A549 (cell line): ENCODE measurements around the gene PPIF. TPM values are rescaled to one million over a fixed set of nuclear protein-coding genes. Genes with fewer than 3 reads are reported as not detected.

ENCODE experiments used
- ATAC-seq, 2 experiments: fragments of 200-7000 bp in 1 of 2; fragments of >200 bp in 1 of 2; cut with Nextera tagmentation in 1 of 2; cut with Tn5 transposase in 1 of 2; 3 replicates each; pipeline versions ENCODE4 v1.8.0 to v1.9.1; 2018 to 2020; ENCODE audit warnings: mild to moderate bottlenecking in 1 of 2, moderate library complexity in 1 of 2
- CTCF ChIA-PET: fragments of 300-600 bp; sonication (Branson Sonifier 250); formaldehyde crosslinking; extraction: SDS; loops from one replicate; lab custom pipeline; 2021; ENCODE audit warnings: antibody characterized with exemption, inconsistent platforms; lab: Yijun Ruan, JAX
- POLR2A ChIA-PET: fragments of 350-600 bp; formaldehyde crosslinking; extraction: SDS; loops from one replicate; lab custom pipeline; 2021; ENCODE audit warnings: antibody characterized with exemption, inconsistent platforms; lab: Yijun Ruan, JAX
- DNase-seq, 2 experiments: peaks; one replicate each; pipeline versions ENCODE4 v3.0.0 to v3.0.0-alpha.2; 2011 to 2016; ENCODE audit warnings: low read depth in 1 of 2, low spot score in 1 of 2
- FAIRE-seq: peaks from 2 replicates; lab custom pipeline; 2011; peaks lifted over from hg19 to GRCh38; lab: Jason Lieb, UNC
- H3K27ac ChIP-seq, 2 experiments: fragments of >200 bp; sonication (Bioruptor Twin); formaldehyde crosslinking; 3 replicates each; pipeline ENCODE4 v1.5.1; 2016 to 2017
- H3K4me1 ChIP-seq: fragments of >200 bp; sonication (Bioruptor Twin); formaldehyde crosslinking; 3 replicates; pipeline ENCODE4 v1.6.1; 2016
- H3K4me2 ChIP-seq: fragments of >200 bp; sonication (Bioruptor Twin); formaldehyde crosslinking; 3 replicates; pipeline ENCODE4 v1.6.1; 2016
- H3K4me3 ChIP-seq: fragments of >200 bp; sonication (Bioruptor Twin); formaldehyde crosslinking; 3 replicates; pipeline ENCODE4 v1.5.1; 2016
- H3K9me3 ChIP-seq: fragments of >200 bp; sonication (Bioruptor Twin); formaldehyde crosslinking; 3 replicates; pipeline ENCODE4 v1.6.1; 2016
- CBX8 ChIP-seq: fragments of 200-600 bp; sonication (generic); IDR thresholded peaks from 2 replicates; pipeline ENCODE4 v1.6.1; 2016
- EHMT2 ChIP-seq: fragments of 200-600 bp; sonication (generic); IDR thresholded peaks from 2 replicates; pipeline ENCODE4 v1.6.1; 2016; ENCODE audit warnings: antibody characterized with exemption, low read depth, mild to moderate bottlenecking, moderate library complexity
- EP300 ChIP-seq, 2 experiments: fragments of >200 bp; sonication (Bioruptor Twin); formaldehyde crosslinking; IDR thresholded peaks; 2 replicates in 1 of 2; 3 replicates in 1 of 2; pipeline ENCODE4 v1.6.1; 2016 to 2017
- FOSB ChIP-seq: fragments of 250-450 bp; sonication (Bioruptor Pico); IDR thresholded peaks from 2 replicates; pipeline ENCODE4 v1.5.0; 2020; ENCODE audit warnings: mild to moderate bottlenecking, moderate library complexity
- FOXS1 ChIP-seq: fragments of 250-450 bp; sonication (Bioruptor Pico); IDR thresholded peaks from 2 replicates; pipeline ENCODE4 v1.5.0; 2020; ENCODE audit warnings: mild to moderate bottlenecking, moderate library complexity
- HDAC2 ChIP-seq: fragments of 200-600 bp; sonication (generic); IDR thresholded peaks from 2 replicates; pipeline ENCODE4 v1.6.1; 2016
- HEYL ChIP-seq: fragments of 250-450 bp; sonication (Bioruptor Pico); IDR thresholded peaks from 2 replicates; pipeline ENCODE4 v1.8.0; 2021; ENCODE audit warnings: mild to moderate bottlenecking, moderate library complexity
- HOXB13 ChIP-seq: fragments of 250-450 bp; sonication (Bioruptor Pico); IDR thresholded peaks from 2 replicates; pipeline ENCODE4 v1.5.0; 2020; ENCODE audit warnings: low read depth, mild to moderate bottlenecking, moderate library complexity
- KDM1A ChIP-seq: fragments of 200-600 bp; sonication (generic); IDR thresholded peaks from 2 replicates; pipeline ENCODE4 v1.6.1; 2016; ENCODE audit warnings: low read depth, mild to moderate bottlenecking
- KDM5A ChIP-seq: fragments of 200-600 bp; sonication (generic); IDR thresholded peaks from 2 replicates; pipeline ENCODE4 v1.6.1; 2016; ENCODE audit warnings: antibody characterized with exemption, mild to moderate bottlenecking
- MAZ ChIP-seq: fragments of 150-350 bp; IDR thresholded peaks from 2 replicates; pipeline ENCODE4 v1.6.1; 2014; ENCODE audit warnings: antibody characterized with exemption, low read depth, low read length, borderline replicate concordance
- NPAS2 ChIP-seq: fragments of 250-450 bp; sonication (Bioruptor Pico); IDR thresholded peaks from 2 replicates; pipeline ENCODE4 v1.8.0; 2022; ENCODE audit warnings: mild to moderate bottlenecking, moderate library complexity, borderline replicate concordance
- NR3C1 ChIP-seq: fragments of >200 bp; sonication (Bioruptor Twin); formaldehyde crosslinking; IDR thresholded peaks from 3 replicates; pipeline ENCODE4 v1.6.1; 2017
- PHF8 ChIP-seq: fragments of 200-600 bp; sonication (generic); IDR thresholded peaks from 2 replicates; pipeline ENCODE4 v1.6.1; 2016; ENCODE audit warnings: low read depth, mild to moderate bottlenecking, antibody characterized with exemption, moderate library complexity, borderline replicate concordance
- RAD21 ChIP-seq, 2 experiments: fragments of >200 bp in 1 of 2; sonication (Bioruptor Twin) in 1 of 2; formaldehyde crosslinking in 1 of 2; IDR thresholded peaks in 1 of 2; conservative IDR thresholded peaks in 1 of 2; 2 replicates in 1 of 2; 3 replicates in 1 of 2; pipeline ENCODE4 v1.6.1; 2012 to 2018; ENCODE audit warnings: inconsistent platforms in 1 of 2
- RARB ChIP-seq: fragments of 250-450 bp; sonication (Bioruptor Pico); IDR thresholded peaks from 2 replicates; pipeline ENCODE4 v1.8.0; 2021; ENCODE audit warnings: mild to moderate bottlenecking, moderate library complexity
- RCOR1 ChIP-seq: fragments of 150-350 bp; IDR thresholded peaks from 2 replicates; pipeline ENCODE4 v1.6.1; 2014; ENCODE audit warnings: antibody characterized with exemption, low read length, low read depth
- ZFP36 ChIP-seq: fragments of 450-650 bp; IDR thresholded peaks from 2 replicates; pipeline ENCODE4 v1.6.1; 2014; ENCODE audit warnings: borderline replicate concordance; ENCODE audit not compliant: partially characterized antibody
- ZSCAN20 ChIP-seq: fragments of 250-450 bp; sonication (Bioruptor Pico); IDR thresholded peaks from 2 replicates; pipeline ENCODE4 v1.8.0; 2022; ENCODE audit warnings: mild to moderate bottlenecking, moderate library complexity
- WGBS: methylation state at CpG from one replicate; pipeline ENCODE4 v1.1.6; 2017; ENCODE audit errors: missing lambda C conversion rate; 5-methylcytosine and 5-hydroxymethylcytosine counted together
- polyA plus RNA-seq, 4 experiments: library from polyadenylated mRNA; depleted of rRNA in 3 of 4; stranded (reverse); fragments of >200 nt; fragmentation: RNase III in 1 of 4; extraction: RNeasy Plus Mini Kit Qiagen cat#74134 plus additional on column Dnase treatment in 1 of 4; gene quantifications; 2 replicates in 3 of 4; 3 replicates in 1 of 4; pipeline ENCODE4 v1.2.3, GENCODE V29; 2011 to 2017
- TF ChIP-seq, protein P1 (sequence below): fragments of >200 bp; sonication (Bioruptor Twin); formaldehyde crosslinking; IDR thresholded peaks from 3 replicates; pipeline ENCODE4 v1.5.1; 2016
- TF ChIP-seq, protein P2 (sequence below): fragments of >200 bp; sonication (Bioruptor Twin); formaldehyde crosslinking; IDR thresholded peaks from 2 replicates; pipeline ENCODE4 v1.6.1; 2016
- TF ChIP-seq, protein P3 (sequence below): fragments of 450-650 bp; IDR thresholded peaks from 2 replicates; pipeline ENCODE4 v1.6.1; 2014; ENCODE audit warnings: antibody characterized with exemption
- TF ChIP-seq, protein P4 (sequence below): IDR thresholded peaks from 2 replicates; pipeline ENCODE4 v1.6.1; 2012; ENCODE audit warnings: low read depth, borderline replicate concordance
- TF ChIP-seq, protein P5 (sequence below): IDR thresholded peaks from 2 replicates; pipeline ENCODE4 v1.6.1; 2012
- TF ChIP-seq, protein P6 (sequence below): fragments of 200-600 bp; sonication (generic); IDR thresholded peaks from 2 replicates; pipeline ENCODE4 v1.6.1; 2016; ENCODE audit warnings: antibody characterized with exemption, mild to moderate bottlenecking, moderate library complexity

The PPIF gene
- polyA plus RNA-seq, 2 of the 4 experiments (the other 2 are of a cell fraction): 44.8 to 75.0 TPM

DNA sequence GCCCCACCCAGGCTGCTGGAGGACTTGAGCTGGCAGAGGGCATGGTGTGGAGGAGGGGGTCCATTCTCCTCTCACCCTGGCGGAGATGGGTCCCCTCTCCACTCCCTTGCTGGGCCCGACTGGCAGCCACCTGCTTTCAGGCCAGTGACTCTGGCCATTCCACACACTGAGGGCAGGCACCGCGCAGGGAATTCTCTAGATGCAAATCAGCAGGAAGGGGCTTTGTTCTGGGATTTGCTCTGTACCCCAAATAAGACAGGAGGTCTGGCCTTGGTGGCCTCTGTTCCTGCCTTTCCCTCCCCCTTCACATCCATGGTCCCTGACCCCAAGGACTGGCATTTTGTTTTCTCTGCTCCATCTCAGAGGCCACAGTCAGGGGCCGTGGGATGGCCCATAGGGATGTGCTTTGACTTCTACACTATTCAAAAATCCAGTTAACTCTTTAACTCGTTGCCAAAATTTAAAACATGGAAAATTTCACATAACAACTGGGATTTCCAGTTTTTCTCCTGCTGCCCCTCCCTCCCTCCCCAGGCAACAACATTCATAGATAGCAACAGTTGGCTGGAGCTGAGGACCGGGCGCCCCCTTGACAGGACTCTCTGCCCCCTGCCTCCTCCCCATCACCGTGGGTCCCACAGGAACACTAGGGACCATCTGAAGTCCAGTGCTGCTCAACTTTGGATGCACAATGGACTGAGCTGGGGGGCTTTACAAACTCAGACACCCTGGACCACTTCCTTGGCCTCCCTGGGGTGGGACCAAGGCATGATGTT, 33.9 kb downstream of the PPIF start (continued):
- TF ChIP-seq, protein P1, sequence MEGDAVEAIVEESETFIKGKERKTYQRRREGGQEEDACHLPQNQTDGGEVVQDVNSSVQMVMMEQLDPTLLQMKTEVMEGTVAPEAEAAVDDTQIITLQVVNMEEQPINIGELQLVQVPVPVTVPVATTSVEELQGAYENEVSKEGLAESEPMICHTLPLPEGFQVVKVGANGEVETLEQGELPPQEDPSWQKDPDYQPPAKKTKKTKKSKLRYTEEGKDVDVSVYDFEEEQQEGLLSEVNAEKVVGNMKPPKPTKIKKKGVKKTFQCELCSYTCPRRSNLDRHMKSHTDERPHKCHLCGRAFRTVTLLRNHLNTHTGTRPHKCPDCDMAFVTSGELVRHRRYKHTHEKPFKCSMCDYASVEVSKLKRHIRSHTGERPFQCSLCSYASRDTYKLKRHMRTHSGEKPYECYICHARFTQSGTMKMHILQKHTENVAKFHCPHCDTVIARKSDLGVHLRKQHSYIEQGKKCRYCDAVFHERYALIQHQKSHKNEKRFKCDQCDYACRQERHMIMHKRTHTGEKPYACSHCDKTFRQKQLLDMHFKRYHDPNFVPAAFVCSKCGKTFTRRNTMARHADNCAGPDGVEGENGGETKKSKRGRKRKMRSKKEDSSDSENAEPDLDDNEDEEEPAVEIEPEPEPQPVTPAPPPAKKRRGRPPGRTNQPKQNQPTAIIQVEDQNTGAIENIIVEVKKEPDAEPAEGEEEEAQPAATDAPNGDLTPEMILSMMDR: no peak

DNA sequence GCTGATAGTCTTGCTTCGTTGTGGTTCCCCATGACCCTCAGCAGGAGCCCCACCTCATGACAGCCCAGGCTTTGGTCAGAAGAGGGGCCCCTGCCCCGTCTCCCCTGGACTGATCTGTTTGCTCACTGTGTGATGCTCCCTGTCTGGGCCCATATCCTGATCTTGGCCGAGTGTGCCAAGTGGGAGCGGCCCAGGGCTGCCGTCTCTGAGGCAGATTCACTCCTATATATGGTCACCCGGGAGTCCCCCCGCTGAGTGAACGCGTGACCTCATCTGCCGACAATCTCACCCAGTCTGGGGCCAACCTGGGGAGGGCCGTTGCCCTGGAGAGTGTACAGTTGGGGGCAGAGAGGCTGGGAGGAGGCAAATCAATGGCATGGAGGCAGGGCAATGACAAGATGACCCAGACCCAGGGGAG, 34.5 kb downstream of the PPIF start:
- 44% methylated on average over 8 of the region's 11 CpGs for WGBS
- Histone ChIP-seq H3K4me3 (no peak overlapping the region), H3K4me1 (peaks cover 28% of the 10 kb centered on the region), H3K9me3 (no peaks in the 10 kb centered on the region), H3K4me2 (peak overlapping the region; percentile 39; the same call in 2 of the 3 replicates), H3K27ac (peak overlapping the region; percentile 30 to 55; a peak in 3 of 6 replicates)
- ChIA-PET CTCF (interaction anchor here (1.2 to 1.8 kb wide), 3 partner anchors 10 to 106 kb away, joined by 4 to 7 read pairs (median 4); no protein-coding TSS in a partner anchor), POLR2A (no interaction called here)
- DNase-seq (peak in 1 of 2 experiments; percentile 65), FAIRE-seq (no peak), ATAC-seq (peak; percentile 48 to 82; a peak in 5 of 6 replicates)
- TF ChIP-seq, protein P2, sequence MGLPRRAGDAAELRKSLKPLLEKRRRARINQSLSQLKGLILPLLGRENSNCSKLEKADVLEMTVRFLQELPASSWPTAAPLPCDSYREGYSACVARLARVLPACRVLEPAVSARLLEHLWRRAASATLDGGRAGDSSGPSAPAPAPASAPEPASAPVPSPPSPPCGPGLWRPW: no peak
- TF ChIP-seq KDM1A (no peak), RAD21 (conservative IDR thresholded peaks at IDR 0.05 in 1 of 2, IDR thresholded peaks at IDR 0.05 in 1 of 2) (no peak), RARB (no peak), HOXB13 (no peak), FOXS1 (no peak), HDAC2 (no peak), EHMT2 (no peak), HEYL (CRISPR knock-in tag) (no peak)
- TF ChIP-seq, protein P3, sequence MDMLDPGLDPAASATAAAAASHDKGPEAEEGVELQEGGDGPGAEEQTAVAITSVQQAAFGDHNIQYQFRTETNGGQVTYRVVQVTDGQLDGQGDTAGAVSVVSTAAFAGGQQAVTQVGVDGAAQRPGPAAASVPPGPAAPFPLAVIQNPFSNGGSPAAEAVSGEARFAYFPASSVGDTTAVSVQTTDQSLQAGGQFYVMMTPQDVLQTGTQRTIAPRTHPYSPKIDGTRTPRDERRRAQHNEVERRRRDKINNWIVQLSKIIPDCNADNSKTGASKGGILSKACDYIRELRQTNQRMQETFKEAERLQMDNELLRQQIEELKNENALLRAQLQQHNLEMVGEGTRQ: no peak
- TF ChIP-seq, protein P4, sequence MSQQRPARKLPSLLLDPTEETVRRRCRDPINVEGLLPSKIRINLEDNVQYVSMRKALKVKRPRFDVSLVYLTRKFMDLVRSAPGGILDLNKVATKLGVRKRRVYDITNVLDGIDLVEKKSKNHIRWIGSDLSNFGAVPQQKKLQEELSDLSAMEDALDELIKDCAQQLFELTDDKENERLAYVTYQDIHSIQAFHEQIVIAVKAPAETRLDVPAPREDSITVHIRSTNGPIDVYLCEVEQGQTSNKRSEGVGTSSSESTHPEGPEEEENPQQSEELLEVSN: no peak

DNA sequence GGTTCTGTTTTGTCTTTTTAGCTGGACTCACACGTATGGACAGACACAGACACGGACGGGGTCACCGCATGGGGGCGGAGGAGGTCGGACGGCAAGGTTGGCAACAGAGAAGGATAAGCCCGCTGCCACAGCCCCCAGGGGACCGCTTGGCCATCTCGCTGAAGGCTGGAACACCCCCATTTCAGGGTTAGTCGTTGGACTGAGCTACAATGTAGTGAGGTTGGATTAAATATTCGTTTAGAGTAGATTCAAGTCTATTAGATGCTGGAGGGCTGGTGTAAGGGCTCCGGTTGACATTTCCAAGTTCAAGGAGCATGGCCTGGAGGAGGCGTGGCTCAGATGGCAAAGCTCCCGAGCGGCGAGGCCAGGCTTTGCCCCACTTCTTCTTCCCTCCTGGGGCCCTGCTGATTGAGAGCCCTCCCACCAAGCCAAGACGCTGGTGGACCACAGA, 35.2 kb downstream of the PPIF start:
- no peak overlapping the region for H3K4me3 ChIP-seq
- 77% methylated on average over 18 of the region's 18 CpGs for WGBS
- H3K9me3 ChIP-seq: no peaks in the 10 kb centered on the region
- peaks cover 28% of the 10 kb centered on the region for H3K4me1 ChIP-seq
- TF ChIP-seq HOXB13 (no peak), RCOR1 (no peak), CBX8 (no peak), KDM5A (no peak), NR3C1 (no peak), NPAS2 (CRISPR knock-in tag) (no peak), PHF8 (no peak), EP300 (IDR thresholded peaks at IDR 0.05) (no peak), HDAC2 (no peak), RARB (no peak), FOSB (CRISPR knock-in tag) (no peak), ZSCAN20 (CRISPR knock-in tag) (no peak), ZFP36 (no peak), MAZ (no peak)
- TF ChIP-seq, protein P5, sequence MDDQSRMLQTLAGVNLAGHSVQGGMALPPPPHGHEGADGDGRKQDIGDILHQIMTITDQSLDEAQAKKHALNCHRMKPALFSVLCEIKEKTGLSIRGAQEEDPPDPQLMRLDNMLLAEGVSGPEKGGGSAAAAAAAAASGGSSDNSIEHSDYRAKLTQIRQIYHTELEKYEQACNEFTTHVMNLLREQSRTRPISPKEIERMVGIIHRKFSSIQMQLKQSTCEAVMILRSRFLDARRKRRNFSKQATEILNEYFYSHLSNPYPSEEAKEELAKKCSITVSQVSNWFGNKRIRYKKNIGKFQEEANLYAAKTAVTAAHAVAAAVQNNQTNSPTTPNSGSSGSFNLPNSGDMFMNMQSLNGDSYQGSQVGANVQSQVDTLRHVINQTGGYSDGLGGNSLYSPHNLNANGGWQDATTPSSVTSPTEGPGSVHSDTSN: no peak
- TF ChIP-seq, protein P6, sequence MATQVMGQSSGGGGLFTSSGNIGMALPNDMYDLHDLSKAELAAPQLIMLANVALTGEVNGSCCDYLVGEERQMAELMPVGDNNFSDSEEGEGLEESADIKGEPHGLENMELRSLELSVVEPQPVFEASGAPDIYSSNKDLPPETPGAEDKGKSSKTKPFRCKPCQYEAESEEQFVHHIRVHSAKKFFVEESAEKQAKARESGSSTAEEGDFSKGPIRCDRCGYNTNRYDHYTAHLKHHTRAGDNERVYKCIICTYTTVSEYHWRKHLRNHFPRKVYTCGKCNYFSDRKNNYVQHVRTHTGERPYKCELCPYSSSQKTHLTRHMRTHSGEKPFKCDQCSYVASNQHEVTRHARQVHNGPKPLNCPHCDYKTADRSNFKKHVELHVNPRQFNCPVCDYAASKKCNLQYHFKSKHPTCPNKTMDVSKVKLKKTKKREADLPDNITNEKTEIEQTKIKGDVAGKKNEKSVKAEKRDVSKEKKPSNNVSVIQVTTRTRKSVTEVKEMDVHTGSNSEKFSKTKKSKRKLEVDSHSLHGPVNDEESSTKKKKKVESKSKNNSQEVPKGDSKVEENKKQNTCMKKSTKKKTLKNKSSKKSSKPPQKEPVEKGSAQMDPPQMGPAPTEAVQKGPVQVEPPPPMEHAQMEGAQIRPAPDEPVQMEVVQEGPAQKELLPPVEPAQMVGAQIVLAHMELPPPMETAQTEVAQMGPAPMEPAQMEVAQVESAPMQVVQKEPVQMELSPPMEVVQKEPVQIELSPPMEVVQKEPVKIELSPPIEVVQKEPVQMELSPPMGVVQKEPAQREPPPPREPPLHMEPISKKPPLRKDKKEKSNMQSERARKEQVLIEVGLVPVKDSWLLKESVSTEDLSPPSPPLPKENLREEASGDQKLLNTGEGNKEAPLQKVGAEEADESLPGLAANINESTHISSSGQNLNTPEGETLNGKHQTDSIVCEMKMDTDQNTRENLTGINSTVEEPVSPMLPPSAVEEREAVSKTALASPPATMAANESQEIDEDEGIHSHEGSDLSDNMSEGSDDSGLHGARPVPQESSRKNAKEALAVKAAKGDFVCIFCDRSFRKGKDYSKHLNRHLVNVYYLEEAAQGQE: no peak
- TF ChIP-seq, protein P2: no peak
- DNase-seq (no peak), FAIRE-seq (no peak), ATAC-seq (no peak)
- H3K4me2 ChIP-seq: no peak overlapping the region
- ChIA-PET POLR2A (no interaction called here), CTCF (interaction anchor here (0.8 to 1.2 kb wide), 5 partner anchors 8 to 105 kb away, joined by 3 to 7 read pairs (median 4); no protein-coding TSS in a partner anchor)
- H3K27ac ChIP-seq: peak overlapping the region in 1 of 2 experiments; percentile 55; a peak in 2 of 6 replicates
